GM21737 (cell line): ENCODE results near the gene TLX2.

Experiments
- ATAC-seq: cut with Tn5 transposase; IDR thresholded peaks from one replicate; pipeline ENCODE4 v1.9.1; 2021; ENCODE audit warnings: mild to moderate bottlenecking, moderate library complexity; ENCODE audit not compliant: unreplicated experiment

Gene TLX2

GRCh38 chr2:74511104-74511989 is 2.9 kb upstream of the TLX2 start:
- no peak for ATAC-seq

GRCh38 chr2:74512744-74513604 is 1.3 kb upstream of the TLX2 start:
- ATAC-seq: no peak

GRCh38 chr2:74513605-74514367 is 464 bp upstream of the TLX2 start:
- ATAC-seq: no peak

GRCh38 chr2:74515271-74515980 is 1.2 kb downstream of the TLX2 start:
- ATAC-seq: no peak

- peak; percentile 54 for ATAC-seq
These were observed 1.9 kb downstream of the TLX2 start for GRCh38 chr2:74515981-74516633.

- no peak for ATAC-seq
These were observed 2.4 kb downstream of the TLX2 start for GRCh38 chr2:74516650-74517049.

- no peak for ATAC-seq
These were observed 8.3 kb downstream of the TLX2 start for GRCh38 chr2:74522516-74522915.

GRCh38 chr2:74524005-74524404 is 9.8 kb downstream of the TLX2 start:
- no peak for ATAC-seq

- no peak for ATAC-seq
These were observed 10.9 kb downstream of the TLX2 start for GRCh38 chr2:74524955-74525716.

GRCh38 chr2:74525717-74526648 is 11.7 kb downstream of the TLX2 start, which contains the start of gene DQX1:
Gene DQX1 (minus strand): TSS chr2:74526231. CDS start chr2:74525729, 502 bp downstream.
- ATAC-seq: no peak

- ATAC-seq: no peak
These were observed 12.5 kb downstream of the TLX2 start for GRCh38 chr2:74526649-74527230.

- ATAC-seq: no peak
These were observed 13.5 kb downstream of the TLX2 start for GRCh38 chr2:74527741-74528140.

- peak; percentile 5 for ATAC-seq
These were observed 14.5 kb downstream of the TLX2 start for GRCh38 chr2:74528600-74529356.

- ATAC-seq: peak; percentile 76
These were observed 15.3 kb downstream of the TLX2 start, which contains the start of the genes AUP1 and HTRA2 for GRCh38 chr2:74529357-74530238. Gene AUP1 (minus strand): TSS chr2:74529706. CDS start chr2:74529629, 77 bp downstream. Gene HTRA2 (plus strand): TSS chr2:74529933. CDS start chr2:74530007, 74 bp downstream.
